Measurements from ENCODE around the gene SLC22A25. TPM values are rescaled to one million over a fixed set of nuclear protein-coding genes. Genes with fewer than 3 reads are reported as not detected.
A peak's percentile ranks its signal among the peaks of the same experiment; 100 is the strongest.

SLC22A25 gene
- total and polyA plus RNA-seq, 2 of the 13 experiments (the other 11 are each of a cell fraction or from before 2014, with no cell fraction given) = 0.18 to 0.42 TPM

DNA sequence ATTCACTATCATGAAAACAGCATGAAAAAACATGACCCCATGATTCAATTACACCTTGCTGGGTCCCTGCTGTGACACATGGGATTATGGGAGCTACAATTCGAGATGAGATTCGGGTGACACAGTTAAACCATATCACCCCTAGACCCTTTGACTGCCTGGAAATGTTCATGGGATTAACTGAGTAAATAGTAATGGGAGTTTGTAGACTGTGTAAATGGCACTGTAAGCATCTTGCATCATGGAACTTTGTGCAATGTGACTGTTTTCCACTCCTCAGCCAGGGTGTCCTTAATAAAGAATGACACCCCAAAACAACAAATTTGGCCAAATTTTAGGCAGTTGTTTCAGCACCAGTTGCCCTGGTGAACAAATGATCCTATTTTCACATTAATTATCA lies 7.9 kb upstream of the SLC22A25 start (continued):
- TF ChIP-seq, protein P1, sequence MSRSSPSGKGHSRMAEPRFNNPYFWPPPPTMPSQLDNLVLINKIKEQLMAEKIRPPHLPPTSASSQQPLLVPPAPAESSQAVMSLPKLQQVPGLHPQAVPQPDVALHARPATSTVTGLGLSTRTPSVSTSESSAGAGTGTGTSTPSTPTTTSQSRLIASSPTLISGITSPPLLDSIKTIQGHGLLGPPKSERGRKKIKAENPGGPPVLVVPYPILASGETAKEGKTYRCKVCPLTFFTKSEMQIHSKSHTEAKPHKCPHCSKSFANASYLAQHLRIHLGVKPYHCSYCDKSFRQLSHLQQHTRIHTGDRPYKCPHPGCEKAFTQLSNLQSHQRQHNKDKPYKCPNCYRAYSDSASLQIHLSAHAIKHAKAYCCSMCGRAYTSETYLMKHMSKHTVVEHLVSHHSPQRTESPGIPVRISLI (CRISPR knock-in tag; IDR thresholded peaks at IDR 0.05; ENCODE audit: borderline replicate concordance) = peak; percentile 44; the same call in 1 of the 2 replicates
- no peak for TF ChIP-seq SNAPC2 (CRISPR knock-in tag; IDR thresholded peaks at IDR 0.05)
- no peak for TF ChIP-seq ZBED4 (CRISPR knock-in tag; IDR thresholded peaks at IDR 0.05; ENCODE audit: borderline replicate concordance)
- TF ChIP-seq DR1 (CRISPR knock-in tag; IDR thresholded peaks at IDR 0.05) = no peak
- no peak for TF ChIP-seq SOX6 (IDR thresholded peaks at IDR 0.05)
- peak; percentile 69 for TF ChIP-seq SOX6 (CRISPR knock-in tag; IDR thresholded peaks at IDR 0.05)
- TF ChIP-seq, protein P2, sequence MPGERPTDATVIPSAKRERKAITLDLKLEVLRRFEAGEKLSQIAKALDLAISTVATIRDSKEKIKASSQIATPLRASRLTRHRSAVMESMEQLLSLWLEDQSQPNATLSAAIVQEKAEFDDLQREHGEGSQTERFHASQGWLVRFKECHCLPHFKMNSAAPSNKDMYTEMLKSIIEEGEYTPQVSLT (CRISPR knock-in tag; IDR thresholded peaks at IDR 0.05; ENCODE audit: borderline replicate concordance, low read depth) = no peak
- TF ChIP-seq HNF4G (IDR thresholded peaks at IDR 0.05; ENCODE audit: borderline replicate concordance, low read depth, low read length) = peak; percentile 14; the same call in 1 of the 2 replicates
- no peak for TF ChIP-seq HNF4G (CRISPR knock-in tag; IDR thresholded peaks at IDR 0.05; ENCODE audit: borderline replicate concordance, low read depth)
- peak; percentile 46; the same call in 1 of the 2 replicates for TF ChIP-seq ZNF609 (CRISPR knock-in tag; IDR thresholded peaks at IDR 0.05; ENCODE audit: borderline replicate concordance)
- TF ChIP-seq MED1 (CRISPR knock-in tag; IDR thresholded peaks at IDR 0.05) = peak; percentile 84
- TF ChIP-seq ZNF121 (CRISPR knock-in tag; IDR thresholded peaks at IDR 0.05) = no peak
- TF ChIP-seq ZNF317 (CRISPR knock-in tag; IDR thresholded peaks at IDR 0.05) = 0 out of 2 replicates have a peak, but pooled peaks have one; percentile 32
- no peak for TF ChIP-seq RORA (CRISPR knock-in tag; IDR thresholded peaks at IDR 0.05)
- peak; percentile 99 for TF ChIP-seq PITX1 (CRISPR knock-in tag; IDR thresholded peaks at IDR 0.05)
- TF ChIP-seq, protein P3, sequence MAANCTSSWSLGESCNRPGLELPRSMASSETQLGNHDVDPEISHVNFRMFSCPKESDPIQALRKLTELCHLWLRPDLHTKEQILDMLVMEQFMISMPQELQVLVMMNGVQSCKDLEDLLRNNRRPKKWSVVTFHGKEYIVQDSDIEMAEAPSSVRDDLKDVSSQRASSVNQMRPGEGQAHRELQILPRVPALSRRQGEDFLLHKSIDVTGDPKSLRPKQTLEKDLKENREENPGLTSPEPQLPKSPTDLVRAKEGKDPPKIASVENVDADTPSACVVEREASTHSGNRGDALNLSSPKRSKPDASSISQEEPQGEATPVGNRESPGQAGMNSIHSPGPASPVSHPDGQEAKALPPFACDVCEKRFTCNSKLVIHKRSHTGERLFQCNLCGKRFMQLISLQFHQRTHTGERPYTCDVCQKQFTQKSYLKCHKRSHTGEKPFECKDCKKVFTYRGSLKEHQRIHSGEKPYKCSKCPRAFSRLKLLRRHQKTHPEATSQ (CRISPR knock-in tag; IDR thresholded peaks at IDR 0.05; ENCODE audit: borderline replicate concordance) = no peak
- no peak for TF ChIP-seq MYC (CRISPR knock-in tag; IDR thresholded peaks at IDR 0.05; ENCODE audit: borderline replicate concordance)
- TF ChIP-seq THAP11 (CRISPR knock-in tag; IDR thresholded peaks at IDR 0.05) = 0 out of 2 replicates have a peak, but pooled peaks have one; percentile 30
- no peak; the same call in 1 of the 2 replicates for TF ChIP-seq TBX2 (CRISPR knock-in tag; IDR thresholded peaks at IDR 0.05; ENCODE audit: borderline replicate concordance)

All from HepG2 (cell line).